Activated CD4-positive, CD25-positive, alpha-beta regulatory T cell treated with anti-CD3 and anti-CD28 coated beads, Interleukin-2, amount 50 U/mL, for 16 hours (primary cell): ENCODE data around the gene RETSAT.
"Not testable (repeated sequence)": the region's sequence is repeated elsewhere in the genome, so short reads cannot be mapped to it uniquely, and the experiment has no call there.

Source experiments
- DNase-seq: peaks from one replicate; pipeline ENCODE4 v3.0.0-alpha.2; 2020; ENCODE audit warnings: low read depth, low spot score

Gene RETSAT

DNA sequence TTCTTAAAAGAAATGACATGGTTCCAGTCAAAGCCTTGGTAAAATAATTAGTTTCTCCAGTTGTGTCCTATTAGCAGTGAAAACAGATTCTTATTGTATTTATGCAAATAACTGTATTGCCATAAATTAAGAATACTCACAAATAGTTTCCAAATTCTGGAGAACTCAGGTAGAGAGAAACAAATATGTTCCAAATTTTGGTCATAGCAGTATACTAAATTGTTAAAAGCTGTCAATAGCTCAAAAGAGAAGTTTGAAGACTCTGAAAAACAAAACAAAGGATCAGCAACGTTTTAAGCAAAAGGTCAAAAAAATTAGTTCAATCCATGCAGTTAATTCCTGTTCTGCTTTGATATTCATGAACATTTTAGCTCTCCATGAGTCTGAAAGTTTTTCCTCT, 25.7 kb upstream of the RETSAT start:
- DNase-seq, result no peak

DNA sequence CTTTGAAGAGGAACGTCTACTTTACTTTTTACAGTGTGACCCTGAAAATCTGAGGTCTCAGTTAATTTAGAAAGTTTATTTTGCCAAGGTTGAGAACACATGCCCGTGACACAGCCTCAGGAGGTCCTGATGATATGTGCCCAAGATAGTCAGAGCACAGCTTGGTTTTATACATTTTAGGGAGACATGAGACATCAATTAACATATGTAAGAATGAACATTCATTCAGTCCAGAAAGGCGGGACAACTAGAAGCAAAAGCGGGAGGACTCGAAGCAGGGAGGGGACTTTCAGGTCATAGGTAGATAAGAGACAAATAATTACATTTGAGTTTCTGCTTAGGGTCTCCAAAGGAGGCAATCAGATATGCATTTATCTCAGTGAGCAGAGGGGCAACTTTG, 23.9 kb upstream of the RETSAT start:
- DNase-seq, result no peak

DNA sequence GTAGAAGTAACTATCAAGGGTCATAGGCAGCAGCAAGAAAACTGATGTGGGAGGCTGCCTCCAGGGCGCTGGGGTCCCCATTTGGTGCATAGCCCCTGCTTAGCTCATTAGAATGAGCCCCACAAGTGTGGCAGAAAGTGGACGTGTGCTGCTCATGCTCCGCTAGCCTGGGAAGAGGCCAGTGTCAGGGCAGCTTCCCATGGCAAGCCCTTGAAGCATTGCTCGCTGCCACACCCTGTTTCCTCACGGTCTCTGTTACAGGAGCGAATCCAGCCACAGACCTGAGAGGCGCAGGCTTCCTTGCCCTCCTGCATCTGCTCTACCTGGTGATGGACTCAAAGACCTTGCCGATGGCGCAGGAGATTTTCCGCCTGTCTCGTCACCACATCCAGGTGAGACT, 22.8 kb upstream of the RETSAT start:
- no peak for DNase-seq

DNA sequence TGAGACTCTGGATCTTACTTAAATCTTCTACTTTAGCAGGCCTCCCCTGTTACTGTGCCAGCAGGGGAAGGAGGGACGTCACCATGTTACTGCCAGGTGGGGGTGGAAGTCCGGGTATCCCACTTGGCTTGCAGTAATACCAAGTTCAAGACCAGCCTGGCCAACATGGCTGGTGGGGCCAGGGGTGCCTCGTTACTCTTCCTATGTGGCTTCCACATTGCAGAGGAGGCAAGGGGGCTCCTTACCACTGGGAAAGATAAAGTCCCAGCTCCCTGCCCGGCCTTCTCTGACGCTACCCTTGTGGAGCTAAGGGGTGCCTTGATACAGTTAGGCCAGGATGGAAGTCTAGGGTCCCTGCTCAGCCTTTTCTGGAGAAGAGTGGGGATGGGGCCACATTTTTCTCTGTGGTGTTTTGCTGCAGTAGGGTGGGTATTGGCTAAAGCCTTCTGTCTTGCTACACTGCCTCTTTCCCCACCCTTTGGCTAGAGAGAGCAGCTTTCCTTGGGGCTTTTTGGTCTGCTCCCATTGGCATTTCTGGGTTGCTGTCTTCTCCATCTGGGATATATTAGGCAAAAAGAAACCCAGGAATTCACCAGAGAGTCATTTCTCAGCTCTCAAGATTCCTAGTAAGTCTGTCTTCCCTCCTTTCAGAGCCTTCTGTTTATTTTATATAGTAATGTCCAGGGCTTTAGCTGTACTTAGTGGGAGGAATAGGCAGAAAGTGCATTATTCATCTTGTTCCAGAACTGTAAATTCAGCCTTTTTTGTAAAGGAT, 22.1 kb upstream of the RETSAT start:
- no peak for DNase-seq

DNA sequence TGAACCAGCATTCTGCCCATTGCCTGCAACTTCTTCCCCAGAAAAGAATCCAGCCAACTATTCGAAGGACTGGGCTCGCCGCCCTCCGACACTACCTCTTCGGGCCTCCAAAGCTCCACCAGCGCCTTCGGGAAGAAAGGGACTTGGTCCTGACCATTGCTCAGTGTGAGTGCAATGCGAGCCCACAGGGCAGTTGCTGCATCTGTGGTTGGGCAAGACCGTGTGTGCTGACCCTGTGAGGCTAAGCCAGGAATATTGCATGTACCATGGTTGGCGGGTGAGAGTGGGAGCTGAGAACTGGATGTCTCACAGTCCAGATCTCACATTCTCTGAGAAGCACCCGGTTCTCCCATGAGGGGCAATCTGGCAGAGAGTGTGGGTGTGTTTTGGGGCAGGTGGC, 16.7 kb upstream of the RETSAT start:
- no peak for DNase-seq

GRCh38 chr2:85369500-85369899, 15.2 kb upstream of the RETSAT start:
- DNase-seq, result no peak

DNA sequence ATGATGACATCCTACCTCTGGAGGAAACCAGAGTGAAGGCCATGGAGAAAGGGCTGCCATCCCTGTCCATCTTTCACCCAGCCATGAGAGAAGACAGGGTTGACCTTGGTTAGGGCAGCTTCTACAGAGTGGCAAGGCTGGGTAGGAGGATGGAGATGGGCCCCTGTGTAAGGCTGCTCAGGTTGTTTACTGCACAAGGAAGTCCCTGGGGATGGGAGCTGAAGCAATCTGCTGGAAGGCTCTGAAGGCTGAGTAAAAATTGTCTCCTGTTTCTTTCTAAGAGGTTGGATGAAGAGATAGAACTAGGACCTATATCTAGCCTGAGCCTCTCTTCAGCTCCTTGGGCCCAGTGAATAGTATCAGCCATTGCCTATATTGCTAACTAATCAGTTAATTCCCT, 14.6 kb upstream of the RETSAT start:
- DNase-seq, result no peak

- no peak for DNase-seq
Observed at GRCh38 chr2:85367180-85367579, 12.9 kb upstream of the RETSAT start.

GRCh38 chr2:85362653-85363387, 8.5 kb upstream of the RETSAT start:
- not testable (repeated sequence) for DNase-seq

- DNase-seq, result no peak
Observed at GRCh38 chr2:85357736-85358135, 3.4 kb upstream of the RETSAT start.

DNA sequence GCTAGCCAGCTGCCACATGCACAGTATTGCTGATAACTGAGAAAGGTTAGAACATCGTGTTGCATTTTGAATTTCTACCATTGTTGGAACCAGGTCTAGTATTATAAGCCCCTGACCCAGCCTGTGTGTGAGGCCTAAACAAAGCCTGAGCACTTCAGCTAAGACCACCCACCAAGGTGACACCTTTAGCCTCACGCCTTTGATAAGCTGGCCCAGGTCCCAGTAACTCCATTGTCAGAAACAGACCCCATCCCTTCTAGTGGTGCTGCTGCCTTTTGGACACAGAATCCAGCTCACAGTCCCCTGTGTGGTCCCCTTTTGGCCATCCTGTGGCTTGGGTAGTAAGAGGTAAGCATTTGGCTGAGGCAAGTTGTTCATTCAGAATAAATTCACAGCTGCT, 1.9 kb upstream of the RETSAT start:
- no peak for DNase-seq

DNA sequence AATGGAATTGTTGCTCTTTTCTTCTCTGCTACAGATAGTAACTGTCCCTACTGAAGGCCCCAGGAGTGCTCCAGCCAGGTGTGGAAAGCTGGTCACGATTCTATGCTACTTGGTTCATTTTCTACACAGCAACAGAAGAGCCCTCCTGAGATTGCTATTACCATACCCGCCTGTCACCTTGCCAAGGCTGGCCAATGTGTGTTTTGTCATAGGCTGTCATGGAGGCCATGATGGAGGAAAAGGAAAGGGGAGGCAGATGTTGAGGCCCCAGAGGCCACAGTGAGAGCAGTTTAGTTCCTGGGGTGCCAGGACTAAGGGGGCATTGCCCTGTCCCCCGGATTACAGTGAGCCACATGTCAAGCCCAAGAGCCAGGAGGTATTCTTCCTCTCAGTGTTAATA, 1.2 kb upstream of the RETSAT start:
- DNase-seq, result no peak

- no peak for DNase-seq
Observed at GRCh38 chr2:85355073-85355410, 714 bp upstream of the RETSAT start.

DNA sequence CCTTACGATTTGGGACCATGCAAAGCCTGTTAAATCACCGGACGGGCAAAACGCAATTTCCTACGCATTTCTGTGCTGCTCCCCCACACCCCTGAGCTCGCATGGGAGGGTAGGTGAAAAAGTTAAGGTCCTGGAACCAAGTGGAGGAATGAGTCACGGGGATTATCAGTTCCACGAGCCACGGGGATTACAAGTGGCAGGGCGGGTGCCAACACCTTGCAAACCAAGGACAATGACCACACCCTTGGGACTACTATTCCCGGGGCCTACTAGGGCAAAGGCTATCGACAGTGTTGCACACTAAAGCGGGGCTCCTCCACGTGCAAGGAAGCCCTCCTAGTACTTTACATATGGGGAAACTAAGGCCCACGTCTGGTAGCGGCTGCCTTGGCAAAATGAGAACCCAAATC, 447 bp downstream of the RETSAT start:
- no peak for DNase-seq

DNA sequence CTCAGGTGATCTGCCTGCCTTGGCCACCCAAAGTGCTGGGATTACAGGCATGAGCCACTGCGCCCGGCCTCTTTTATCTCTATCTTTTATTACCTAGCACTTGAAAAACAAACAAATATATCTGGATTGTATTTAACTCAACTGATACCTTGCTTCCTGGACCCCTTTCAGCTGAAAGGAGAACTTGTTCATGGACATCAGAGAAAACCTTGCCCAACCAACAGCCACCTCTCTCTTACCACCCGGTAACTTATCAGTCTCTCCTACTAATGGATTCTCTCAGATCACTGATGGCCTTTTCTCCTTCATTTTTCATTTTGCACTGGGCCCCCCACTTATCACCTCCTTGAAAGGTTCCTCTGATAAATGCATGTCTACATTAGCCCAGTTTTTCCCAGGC, 6.7 kb downstream of the RETSAT start:
- DNase-seq, result no peak

DNA sequence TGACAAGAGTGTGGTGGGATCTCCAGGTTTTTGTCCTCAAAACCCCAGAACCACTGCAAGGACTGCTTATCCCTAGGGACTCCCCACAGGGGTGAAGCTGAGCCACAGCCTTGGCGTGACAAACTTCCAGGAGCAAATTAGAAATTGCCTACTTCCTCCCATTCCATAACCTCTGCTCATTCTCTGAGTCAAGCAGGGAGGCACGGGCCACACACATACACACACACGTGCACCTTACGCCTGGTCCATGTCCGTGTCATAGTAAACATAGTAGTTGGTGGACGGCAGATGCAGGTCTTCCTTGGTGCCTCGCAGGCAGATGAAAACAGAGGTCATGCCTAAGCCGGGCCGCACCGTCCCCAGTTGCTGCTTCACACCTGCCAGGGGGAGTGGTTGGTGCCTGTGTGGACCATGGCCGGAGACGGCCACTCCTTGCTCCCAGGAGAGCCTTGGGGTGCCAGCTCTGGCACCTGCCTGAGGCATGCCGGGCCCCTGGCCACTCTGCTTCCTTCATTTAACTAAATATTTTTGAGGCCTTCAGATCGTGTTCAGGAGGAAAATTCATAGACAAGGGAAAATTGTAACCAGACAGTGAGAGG, 9.9 kb downstream of the RETSAT start:
- no peak for DNase-seq

- not testable (repeated sequence) for DNase-seq
Observed at GRCh38 chr2:85343207-85343895, 11.0 kb downstream of the RETSAT start.

DNA sequence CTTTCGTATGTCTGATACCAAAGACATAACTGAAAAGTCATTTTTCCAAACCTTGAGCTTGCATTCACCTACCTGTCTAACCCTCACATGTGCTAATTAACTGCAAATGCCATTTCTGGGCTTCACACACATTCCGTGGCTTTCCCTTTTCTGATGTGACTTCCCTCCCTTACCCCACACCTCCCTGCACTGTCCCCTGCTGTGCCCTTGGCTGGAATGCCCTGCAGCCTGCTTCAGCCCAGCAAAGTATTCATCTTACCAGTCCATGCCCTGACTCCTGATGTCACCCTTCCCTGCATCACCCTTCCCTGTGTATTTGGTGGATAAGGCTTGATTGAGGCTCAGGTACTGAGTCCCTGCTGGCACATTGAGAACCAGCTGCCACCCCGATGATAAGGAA, 12.2 kb downstream of the RETSAT start:
- no peak for DNase-seq

DNA sequence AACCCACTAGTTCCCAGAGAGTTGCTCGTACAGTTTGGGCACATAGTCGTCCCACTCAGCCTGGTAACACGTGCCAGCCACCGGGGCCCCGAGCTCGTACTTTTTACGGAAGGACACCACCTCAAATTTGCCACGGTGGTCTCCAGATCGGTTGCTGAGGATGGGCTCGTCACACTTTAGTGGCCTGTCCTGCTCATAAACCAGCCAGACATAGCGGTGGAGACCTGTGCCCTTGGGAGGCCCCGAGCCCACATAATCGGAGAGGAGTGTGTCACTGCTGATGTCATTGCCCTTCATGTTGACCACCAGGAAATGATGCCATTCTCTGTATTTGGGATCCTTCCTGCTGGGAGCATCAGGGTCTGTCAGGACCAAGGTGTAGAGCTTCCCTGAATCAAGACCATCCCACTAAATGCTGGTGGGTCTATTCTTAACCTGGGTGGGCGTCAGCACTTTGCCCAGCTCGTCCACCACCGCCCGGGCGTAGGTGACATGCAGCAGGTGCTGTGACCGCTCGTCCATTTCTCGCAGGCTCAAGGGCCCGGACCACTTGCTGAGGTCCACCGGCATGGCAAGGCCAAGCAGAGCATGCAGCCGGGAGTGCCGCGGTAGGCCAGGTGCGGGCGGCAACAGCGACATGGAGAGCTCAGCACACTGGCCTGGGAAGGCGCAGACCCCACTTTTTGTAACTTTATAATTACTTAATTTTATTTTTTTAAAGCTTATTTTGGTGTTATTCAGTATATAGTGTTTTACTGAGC, 12.9 kb downstream of the RETSAT start:
- no peak for DNase-seq

DNA sequence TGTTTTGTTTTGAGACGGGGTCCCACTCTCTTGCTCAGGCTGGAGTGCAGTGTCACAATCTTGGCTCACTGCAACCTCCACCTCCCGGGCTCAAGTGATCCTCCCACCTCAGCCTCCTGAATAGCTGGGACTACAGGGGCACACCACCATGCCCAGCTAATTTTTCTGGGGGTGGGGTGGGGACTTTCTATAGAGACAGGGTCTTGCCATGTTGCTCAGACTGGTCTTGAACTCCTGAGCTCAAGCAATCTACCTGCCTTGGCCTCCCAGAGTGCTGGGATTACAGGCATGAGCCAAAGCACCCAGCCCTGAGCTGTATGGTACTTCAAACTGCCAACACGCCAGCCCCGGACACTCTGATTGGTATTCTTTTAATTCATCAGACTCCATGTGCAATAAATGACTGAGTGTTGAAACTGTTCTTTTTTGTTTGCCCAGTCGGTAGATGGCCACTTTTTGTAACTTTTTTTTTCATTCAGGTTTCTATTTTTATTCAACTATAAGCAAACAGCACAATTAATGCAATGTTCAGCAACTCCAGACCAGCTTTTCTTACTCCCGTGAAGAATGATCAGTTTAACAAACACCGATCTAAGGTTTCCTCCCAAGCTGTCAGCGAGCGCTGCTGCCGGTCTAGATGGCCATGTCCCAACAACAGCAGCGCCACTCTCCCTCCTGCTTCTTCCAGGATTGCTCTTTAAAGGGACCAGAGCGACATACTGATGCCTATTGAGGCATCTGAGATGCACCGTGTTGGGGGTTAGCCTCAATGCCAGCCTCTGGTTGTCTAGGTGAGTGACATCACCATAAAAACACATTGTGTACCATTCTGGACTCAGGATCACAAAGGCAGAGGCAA, 14.1 kb downstream of the RETSAT start:
- no peak for DNase-seq

DNA sequence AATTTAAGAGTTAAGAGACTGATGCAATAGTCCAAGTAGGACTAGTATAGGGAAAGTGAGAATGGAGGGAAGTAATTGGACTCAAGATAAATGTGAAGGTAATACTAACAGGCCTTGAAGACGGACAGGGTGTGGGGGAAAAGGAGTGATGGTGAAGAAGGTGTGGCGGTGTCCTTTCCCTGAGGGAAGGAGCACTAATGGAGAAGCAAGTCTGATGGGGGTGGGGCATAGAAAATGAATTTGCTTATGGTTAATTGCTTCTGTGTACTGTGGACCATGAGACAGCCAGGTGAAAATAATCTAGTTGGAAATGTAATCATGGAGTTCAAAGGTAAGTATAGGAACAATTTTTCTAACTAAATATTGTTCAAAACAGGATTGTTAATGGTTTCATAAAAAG, 19.4 kb downstream of the RETSAT start:
- no peak for DNase-seq
